Ishikawa (cell line): ENCODE results near the gene OTUD5.

Experiments
- CEBPB ChIP-seq: IDR thresholded peaks from 2 replicates; pipeline ENCODE4 v1.6.1; 2012
- EGR1 ChIP-seq: IDR thresholded peaks from 2 replicates; pipeline ENCODE4 v1.6.1; 2012
- EP300 ChIP-seq: IDR thresholded peaks from 2 replicates; pipeline ENCODE4 v1.6.1; 2012; ENCODE audit warnings: borderline replicate concordance
- FOXM1 ChIP-seq: IDR thresholded peaks from 2 replicates; pipeline ENCODE4 v1.6.1; 2012; ENCODE audit warnings: low read depth, borderline replicate concordance
- MAX ChIP-seq: IDR thresholded peaks from 2 replicates; pipeline ENCODE4 v1.6.1; 2012
- TAF1 ChIP-seq: IDR thresholded peaks from 2 replicates; pipeline ENCODE4 v1.6.1; 2012; ENCODE audit warnings: low read depth, mild to moderate bottlenecking
- USF1 ChIP-seq: IDR thresholded peaks from 2 replicates; pipeline ENCODE4 v1.6.1; 2012
- YY1 ChIP-seq: IDR thresholded peaks from 2 replicates; pipeline ENCODE4 v1.6.1; 2012; ENCODE audit warnings: low read depth
- ZBTB7A ChIP-seq: IDR thresholded peaks from 2 replicates; pipeline ENCODE4 v1.6.1; 2012; ENCODE audit warnings: low read depth
- TF ChIP-seq, protein P1 (sequence below): IDR thresholded peaks from 2 replicates; pipeline ENCODE4 v1.6.1; 2012; ENCODE audit warnings: low read depth, mild to moderate bottlenecking

- no peak for TF ChIP-seq YY1
- TF ChIP-seq MAX: no peak
- no peak for TF ChIP-seq ZBTB7A
- TF ChIP-seq, protein P1, sequence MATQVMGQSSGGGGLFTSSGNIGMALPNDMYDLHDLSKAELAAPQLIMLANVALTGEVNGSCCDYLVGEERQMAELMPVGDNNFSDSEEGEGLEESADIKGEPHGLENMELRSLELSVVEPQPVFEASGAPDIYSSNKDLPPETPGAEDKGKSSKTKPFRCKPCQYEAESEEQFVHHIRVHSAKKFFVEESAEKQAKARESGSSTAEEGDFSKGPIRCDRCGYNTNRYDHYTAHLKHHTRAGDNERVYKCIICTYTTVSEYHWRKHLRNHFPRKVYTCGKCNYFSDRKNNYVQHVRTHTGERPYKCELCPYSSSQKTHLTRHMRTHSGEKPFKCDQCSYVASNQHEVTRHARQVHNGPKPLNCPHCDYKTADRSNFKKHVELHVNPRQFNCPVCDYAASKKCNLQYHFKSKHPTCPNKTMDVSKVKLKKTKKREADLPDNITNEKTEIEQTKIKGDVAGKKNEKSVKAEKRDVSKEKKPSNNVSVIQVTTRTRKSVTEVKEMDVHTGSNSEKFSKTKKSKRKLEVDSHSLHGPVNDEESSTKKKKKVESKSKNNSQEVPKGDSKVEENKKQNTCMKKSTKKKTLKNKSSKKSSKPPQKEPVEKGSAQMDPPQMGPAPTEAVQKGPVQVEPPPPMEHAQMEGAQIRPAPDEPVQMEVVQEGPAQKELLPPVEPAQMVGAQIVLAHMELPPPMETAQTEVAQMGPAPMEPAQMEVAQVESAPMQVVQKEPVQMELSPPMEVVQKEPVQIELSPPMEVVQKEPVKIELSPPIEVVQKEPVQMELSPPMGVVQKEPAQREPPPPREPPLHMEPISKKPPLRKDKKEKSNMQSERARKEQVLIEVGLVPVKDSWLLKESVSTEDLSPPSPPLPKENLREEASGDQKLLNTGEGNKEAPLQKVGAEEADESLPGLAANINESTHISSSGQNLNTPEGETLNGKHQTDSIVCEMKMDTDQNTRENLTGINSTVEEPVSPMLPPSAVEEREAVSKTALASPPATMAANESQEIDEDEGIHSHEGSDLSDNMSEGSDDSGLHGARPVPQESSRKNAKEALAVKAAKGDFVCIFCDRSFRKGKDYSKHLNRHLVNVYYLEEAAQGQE: no peak
- no peak for TF ChIP-seq FOXM1
- no peak for TF ChIP-seq TAF1
- TF ChIP-seq EGR1: no peak
- no peak for TF ChIP-seq EP300
- TF ChIP-seq CEBPB: no peak
- no peak for TF ChIP-seq USF1
Measured at GRCh38 chrX:48997865-48998264, 40.5 kb upstream of the OTUD5 start.
